ENCODE data around the gene RASA3. TPM values are rescaled to one million over a fixed set of nuclear protein-coding genes. Genes with fewer than 3 reads are reported as not detected.

The RASA3 gene
- total RNA-seq, 1 experiment from 2014 or later = 18.6 TPM

GRCh38 chr13:114104655-114105520, 27.5 kb downstream of the RASA3 start:
- H3K9me2 ChIP-seq (ENCODE audit: insufficient read depth) = no peaks in the 10 kb centered on the region
- H4K20me1 ChIP-seq (ENCODE audit: insufficient read depth) = no peaks in the 10 kb centered on the region
- DNase-seq (ENCODE audit: low read depth, low spot score) (no peak), ATAC-seq (no peak)
- no TSS peak for BruUV-seq (replicated peaks)
- H3K27ac ChIP-seq (ENCODE audit: low read depth, low read length) = no peak overlapping the region
- H3K27me3 ChIP-seq (ENCODE audit: insufficient read depth, low read length) = no peaks in the 10 kb centered on the region
- TF ChIP-seq YY1 (IDR thresholded peaks at IDR 0.05; ENCODE audit: extremely low read depth, insufficient replicate concordance, low read depth, low read length) (no peak), POLR2A (IDR thresholded peaks at IDR 0.05; ENCODE audit: borderline replicate concordance, extremely low read depth, insufficient read depth, insufficient read length) (no peak), EZH2phosphoT487 (IDR thresholded peaks at IDR 0.05; ENCODE audit: borderline replicate concordance) (no peak), REST (IDR thresholded peaks at IDR 0.05; ENCODE audit: low read depth) (no peak), EZH2 (IDR thresholded peaks at IDR 0.05) (no peak), FOSL1 (IDR thresholded peaks at IDR 0.05; ENCODE audit: low read depth) (no peak), ZNF274 (IDR thresholded peaks at IDR 0.05; ENCODE audit: low read depth, low read length) (no peak), EGR1 (IDR thresholded peaks at IDR 0.05; ENCODE audit: low read depth) (no peak), SRF (IDR thresholded peaks at IDR 0.05; ENCODE audit: low read depth) (no peak), ZFX (IDR thresholded peaks at IDR 0.05) (no peak), SIN3A (IDR thresholded peaks at IDR 0.05; ENCODE audit: low read depth) (no peak), ZBTB33 (IDR thresholded peaks at IDR 0.05; ENCODE audit: extremely low read depth, insufficient replicate concordance, low read length) (no peak), CTCF (IDR thresholded peaks at IDR 0.05 in 2 of 3, conservative IDR thresholded peaks at IDR 0.05 in 1 of 3; ENCODE audit: borderline replicate concordance in 1 of 3, insufficient read depth in 1 of 3, low read depth in 2 of 3, low read length in 2 of 3) (no peak)
- H2AFZ ChIP-seq (ENCODE audit: low read depth, low read length, poor library complexity, severe bottlenecking) = no peak overlapping the region
- RAD21 ChIA-PET (ENCODE audit: low non-redundant PET in 1 of 2, low total read pairs in 2 of 2, uncharacterized antibody in 2 of 2, unreplicated experiment in 2 of 2) = no interaction called here
- H3K9me3 ChIP-seq (ENCODE audit: control insufficient read depth in 1 of 2, insufficient read depth in 1 of 2, low read depth in 1 of 2, low read length in 2 of 2) = no peaks in the 10 kb centered on the region
- peaks cover 0 to 8% of the 10 kb centered on the region in 2 experiments; a peak in 1 of 4 replicates for H3K4me1 ChIP-seq (ENCODE audit: control insufficient read depth in 1 of 2, insufficient read depth in 2 of 2, low read length in 2 of 2)
- intact Hi-C loops (cut with micrococcal nuclease) = no loop called here
- H3K9ac ChIP-seq (ENCODE audit: low read length) = no peak overlapping the region
- no peak overlapping the region for H3K4me2 ChIP-seq (ENCODE audit: low read length)
- no peak overlapping the region for H3K4me3 ChIP-seq (replicated peaks in 1 of 2; ENCODE audit: low read depth in 1 of 2, low read length in 2 of 2)
- peaks cover 48% of the 10 kb centered on the region for H3K79me2 ChIP-seq (ENCODE audit: insufficient read depth, low read length)
- CTCF ChIA-PET = no interaction called here
- no peaks in the 10 kb centered on the region for H3K36me3 ChIP-seq (ENCODE audit: control insufficient read depth in 1 of 2, insufficient read depth in 2 of 2, low read length in 2 of 2)
- POLR2A ChIA-PET = no interaction called here

All from HCT116 (cell line).